MCF 10A (cell line): Measurements from ENCODE around the gene NFIA. TPM values are rescaled to one million over a fixed set of nuclear protein-coding genes. Genes with fewer than 3 reads are reported as not detected.

ENCODE experiments used
- BruUV-seq: library from RNA; stranded (reverse); fragments of 400-500 nt; replicated peaks from 2 replicates; lab custom pipeline; 2021; lab: Mats Ljungman, UMichigan
- CTCF ChIA-PET: fragments of 300-600 bp; sonication (Branson Sonifier 250); formaldehyde crosslinking; extraction: SDS; loops from one replicate; lab custom pipeline; 2021; ENCODE audit warnings: antibody characterized with exemption, inconsistent platforms; lab: Yijun Ruan, JAX
- POLR2A ChIA-PET: fragments of 300-600, 350-650 bp; sonication (Branson Sonifier 250); formaldehyde crosslinking; extraction: SDS; loops from one replicate; lab custom pipeline; 2020; ENCODE audit warnings: antibody characterized with exemption, inconsistent platforms; lab: Yijun Ruan, JAX
- DNase-seq: peaks from one replicate; pipeline ENCODE4 v3.0.0-alpha.2; 2018; ENCODE audit not compliant: unreplicated experiment
- H3K27ac Mint-ChIP-seq: one replicate; pipeline ENCODE4 v1.8.0; 2022; ENCODE audit warnings: mild to moderate bottlenecking, low read depth, mixed read lengths; ENCODE audit not compliant: unreplicated experiment
- H3K27me3 Mint-ChIP-seq: one replicate; pipeline ENCODE4 v1.8.0; 2022; ENCODE audit warnings: mixed read lengths; ENCODE audit not compliant: insufficient read depth, unreplicated experiment
- H3K36me3 Mint-ChIP-seq: one replicate; pipeline ENCODE4 v1.8.0; 2022; ENCODE audit warnings: mild to moderate bottlenecking, moderate library complexity, mixed read lengths; ENCODE audit not compliant: insufficient read depth, unreplicated experiment
- H3K4me1 Mint-ChIP-seq: one replicate; pipeline ENCODE4 v1.8.0; 2022; ENCODE audit warnings: mixed read lengths; ENCODE audit not compliant: insufficient read depth, unreplicated experiment
- H3K4me3 Mint-ChIP-seq: one replicate; pipeline ENCODE4 v1.8.0; 2022; ENCODE audit warnings: mild to moderate bottlenecking, moderate library complexity, mixed read lengths; ENCODE audit not compliant: unreplicated experiment
- H3K9me3 Mint-ChIP-seq: one replicate; pipeline ENCODE4 v1.8.0; 2022; ENCODE audit warnings: mixed read lengths; ENCODE audit not compliant: unreplicated experiment
- CTCF ChIP-seq: fragments of 200-600 bp; IDR thresholded peaks from one replicate; pipeline ENCODE4 v1.8.0; 2022; ENCODE audit warnings: antibody characterized with exemption, mild to moderate bottlenecking; ENCODE audit not compliant: unreplicated experiment
- intact Hi-C: fragments of 100-400 bp; cut with micrococcal nuclease; formaldehyde crosslinking; loops from 2 replicates; pipeline ENCODE4 v1.14.1; 2022
- total RNA-seq: library from RNA; stranded (reverse); gene quantifications from 2 replicates; pipeline ENCODE4 v1.2.3, GENCODE V29; 2022

NFIA gene
- total RNA-seq, 1 experiment from 2014 or later: 54.8 TPM

GRCh38 chr1:61141288-61142042 is 59.1 kb downstream of the NFIA start:
- BruUV-seq: TSS peak; percentile 97
- peaks cover 18% of the 10 kb centered on the region for H3K36me3 Mint-ChIP-seq
- peaks cover 41% of the 10 kb centered on the region for H3K4me1 Mint-ChIP-seq
- H3K4me3 Mint-ChIP-seq: peak overlapping the region; percentile 40
- no peaks in the 10 kb centered on the region for H3K9me3 Mint-ChIP-seq
- no peak for TF ChIP-seq CTCF
- intact Hi-C loops: loop anchor here (1.0 to 5.0 kb wide), 4 partner anchors 57 to 197 kb away; no protein-coding TSS in a partner anchor
- ChIA-PET CTCF (interaction anchor here (0.5 to 3.9 kb wide), 13 partner anchors 14 to 1915 kb away, joined by 3 to 23 read pairs (median 3); no protein-coding TSS in a partner anchor), POLR2A (interaction anchor here (0.6 to 6.7 kb wide), 39 partner anchors 8 to 1639 kb away, joined by 3 to 154 read pairs (median 4); partner anchors contain the start of gene NFIA)
- peak; percentile 96 for DNase-seq
- H3K27ac Mint-ChIP-seq: peak overlapping the region; percentile 85
- H3K27me3 Mint-ChIP-seq: no peaks in the 10 kb centered on the region

- intact Hi-C loops: loop anchor here (5.0 kb wide), 2 partner anchors 85 to 175 kb away; no protein-coding TSS in a partner anchor
- H3K4me3 Mint-ChIP-seq: peak overlapping the region; percentile 40
- peak overlapping the region; percentile 85 for H3K27ac Mint-ChIP-seq
- no peak for DNase-seq
- BruUV-seq: TSS peak; percentile 57
- ChIA-PET CTCF (interaction anchor here (0.5 to 3.9 kb wide), 9 partner anchors 9 to 1914 kb away, joined by 3 to 23 read pairs (median 4); no protein-coding TSS in a partner anchor), POLR2A (interaction anchor here (0.6 to 6.7 kb wide), 24 partner anchors 12 to 1640 kb away, joined by 3 to 154 read pairs (median 10); partner anchors contain the start of gene NFIA)
- TF ChIP-seq CTCF: no peak
- H3K4me1 Mint-ChIP-seq: peaks cover 41% of the 10 kb centered on the region
- H3K36me3 Mint-ChIP-seq: peaks cover 21% of the 10 kb centered on the region
- no peaks in the 10 kb centered on the region for H3K27me3 Mint-ChIP-seq
- no peaks in the 10 kb centered on the region for H3K9me3 Mint-ChIP-seq
Observed at GRCh38 chr1:61142043-61142440, 59.7 kb downstream of the NFIA start.

GRCh38 chr1:61142726-61143500 is 60.6 kb downstream of the NFIA start:
- Mint-ChIP-seq H3K36me3 (peaks cover 21% of the 10 kb centered on the region), H3K4me3 (peak overlapping the region; percentile 21), H3K4me1 (peaks cover 41% of the 10 kb centered on the region), H3K9me3 (no peaks in the 10 kb centered on the region), H3K27me3 (no peaks in the 10 kb centered on the region), H3K27ac (peak overlapping the region; percentile 77)
- BruUV-seq: no TSS peak
- no peak for TF ChIP-seq CTCF
- DNase-seq: peak; percentile 47
- ChIA-PET CTCF (interaction anchor here (0.7 to 1.8 kb wide), 9 partner anchors 8 to 1128 kb away, joined by 3 to 5 read pairs (median 3); no protein-coding TSS in a partner anchor), POLR2A (interaction anchor here (0.6 to 6.7 kb wide), 17 partner anchors 11 to 195 kb away, joined by 3 to 154 read pairs (median 9); partner anchors contain the start of gene NFIA)
- intact Hi-C loops: loop anchor here (5.0 kb wide), 2 partner anchors 86 to 174 kb away; no protein-coding TSS in a partner anchor
